A549 treated with AZD2906 at 1 μM for 4 hours (cell line): Measurements from ENCODE around the gene SOD3. TPM values are rescaled to one million over a fixed set of nuclear protein-coding genes. Genes with fewer than 3 reads are reported as not detected.

Experiments used
- total RNA-seq: library from RNA; stranded (reverse); fragments of 200-300 nt; extraction: Qiagen RNA extraction; gene quantifications from 5 replicates; pipeline ENCODE4 v1.2.3, GENCODE V29; 2022

SOD3 gene
- total RNA-seq, result 0.08 TPM in 1 of 5 replicates, not detected in the others

GRCh38 chr4:24794916-24795665 lies at the start of gene SOD3:
TSS of gene SOD3 (plus strand) at chr4:24795573. CDS start at chr4:24799522, 3,949 bp downstream.

Other genes starting within 250 kb of the SOD3 start
- 89.0 to 110 TPM (median 93.1 TPM) in 5 replicates for gene DHX15, start 211.0 kb upstream of the SOD3 start, total RNA-seq
- gene CCDC149, start 117.5 kb downstream of the SOD3 start, total RNA-seq, result 1.4 to 1.8 TPM (median 1.5 TPM) in 5 replicates
- 0.07 to 0.14 TPM (median 0.10 TPM) in 5 replicates for gene LGI2, start 235.4 kb downstream of the SOD3 start, total RNA-seq